Esophagus squamous epithelium (tissue), 5 donors: ENCODE data around the gene SYT9. TPM values are rescaled to one million over a fixed set of nuclear protein-coding genes. Genes with fewer than 3 reads are reported as not detected.

Experiments
- DNase-seq: peaks from one replicate; lab custom pipeline; 2025; lab: John Stamatoyannopoulos, UW
- H3K27ac ChIP-seq, 4 donors: fragments of 200-600 bp; sonication (generic); one replicate each; pipeline ENCODE4 v1.5.1; 2016 to 2019; ENCODE audit warnings: mild to moderate bottlenecking in 1 of 4
- H3K27me3 ChIP-seq, 4 donors: fragments of 200-600 bp; sonication (generic); 1 replicate in 3 of 4; 2 replicates in 1 of 4; pipeline versions ENCODE4 v1.5.1 to v1.6.0; 2017 to 2021; ENCODE audit warnings: antibody characterized with exemption in 1 of 4
- H3K36me3 ChIP-seq, 3 donors: fragments of 200-600 bp; sonication (generic); one replicate each; pipeline ENCODE4 v1.5.1; 2016 to 2019
- H3K4me1 ChIP-seq, 3 donors: fragments of 200-600 bp; sonication (generic); one replicate each; pipeline ENCODE4 v1.5.1; 2017 to 2019
- H3K4me3 ChIP-seq, 4 donors: fragments of 200-600 bp; sonication (generic); 1 replicate in 3 of 4; 2 replicates in 1 of 4; pipeline ENCODE4 v1.5.1; 2016 to 2019; ENCODE audit warnings: mild to moderate bottlenecking in 2 of 4, moderate library complexity in 1 of 4
- H3K9me3 ChIP-seq, 3 donors: fragments of 200-600 bp; sonication (generic); one replicate each; pipeline ENCODE4 v1.5.1; 2016 to 2019
- CTCF ChIP-seq, 6 experiments: fragments of 450-650 bp in 4 of 6; fragments of 200-600 bp in 2 of 6; sonication (generic) in 2 of 6; IDR thresholded peaks; one replicate each; pipeline ENCODE4 v1.5.1; 2016 to 2019; ENCODE audit warnings: antibody characterized with exemption in 6 of 6, mild to moderate bottlenecking in 4 of 6, moderate library complexity in 4 of 6
- POLR2A ChIP-seq, 4 donors: fragments of 450-650 bp; IDR thresholded peaks; one replicate each; pipeline ENCODE4 v1.6.1; 2017; ENCODE audit warnings: antibody characterized with exemption in 4 of 4, mild to moderate bottlenecking in 4 of 4, moderate library complexity in 3 of 4
- WGBS, 2 donors: methylation state at CpG; one replicate each; pipeline ENCODE4 v1.1.5; 2018; 5-methylcytosine and 5-hydroxymethylcytosine counted together
- intact Hi-C: fragments of 100-400 bp; cut with DNase I; formaldehyde crosslinking; loops from one replicate; pipeline ENCODE4 v1.15.0; 2022
- total RNA-seq, 4 donors: library from RNA; depleted of rRNA; stranded (reverse); fragments of >200 nt; gene quantifications; one replicate each; pipeline ENCODE4 v1.1.0, GENCODE V29; 2016
- donor health status: DM: yes; HTN: yes; CAD: no.

The SYT9 gene
- total RNA-seq, 4 donors from 2014 or later = 0.19 TPM; not detected in 3

- Histone ChIP-seq H3K27ac (no peak overlapping the region), H3K4me1 (no peaks in the 10 kb centered on the region), H3K9me3 (no peaks in the 10 kb centered on the region), H3K27me3 (no peaks in the 10 kb centered on the region), H3K4me3 (no peak overlapping the region), H3K36me3 (no peaks in the 10 kb centered on the region)
- no peak for DNase-seq
- 18 to 20% methylated on average over 2 to 3 of the region's 3 CpGs for WGBS, 2 donors
- TF ChIP-seq POLR2A (IDR thresholded peaks at IDR 0.05) (no peak), CTCF (IDR thresholded peaks at IDR 0.05) (no peak)
- intact Hi-C loops = no loop called here
These were observed 60.2 kb downstream of the SYT9 start for GRCh38 chr11:7311903-7312302.

- WGBS, 2 donors = 62 to 70% methylated on average over 4 of the region's 4 CpGs
- Histone ChIP-seq H3K9me3 (no peaks in the 10 kb centered on the region), H3K27ac (no peak overlapping the region), H3K36me3 (no peaks in the 10 kb centered on the region), H3K4me3 (no peak overlapping the region), H3K27me3 (peaks cover 0 to 5% (median 0%) of the 10 kb centered on the region in 4 donors), H3K4me1 (no peaks in the 10 kb centered on the region)
- no peak for TF ChIP-seq CTCF (IDR thresholded peaks at IDR 0.05)
- TF ChIP-seq POLR2A (IDR thresholded peaks at IDR 0.05) = no peak
- intact Hi-C loops = no loop called here
- DNase-seq = no peak
These were observed 63.3 kb downstream of the SYT9 start for GRCh38 chr11:7314811-7315604.

GRCh38 chr11:7319501-7319900 is 67.8 kb downstream of the SYT9 start:
- no peaks in the 10 kb centered on the region for H3K4me1 ChIP-seq
- no peak for TF ChIP-seq CTCF (IDR thresholded peaks at IDR 0.05)
- TF ChIP-seq POLR2A (IDR thresholded peaks at IDR 0.05) = no peak
- no peak overlapping the region for H3K27ac ChIP-seq
- intact Hi-C loops = no loop called here
- no peaks in the 10 kb centered on the region for H3K36me3 ChIP-seq
- DNase-seq = no peak
- no peaks in the 10 kb centered on the region for H3K9me3 ChIP-seq
- peaks cover 0 to 5% (median 0%) of the 10 kb centered on the region in 4 donors for H3K27me3 ChIP-seq
- 53 to 55% methylated on average over 2 of the region's 2 CpGs for WGBS, 2 donors
- H3K4me3 ChIP-seq = no peak overlapping the region

GRCh38 chr11:7320306-7320705 is 68.6 kb downstream of the SYT9 start:
- H3K9me3 ChIP-seq = no peaks in the 10 kb centered on the region
- H3K36me3 ChIP-seq = no peaks in the 10 kb centered on the region
- no peak for DNase-seq
- peaks cover 0 to 5% (median 0%) of the 10 kb centered on the region in 4 donors for H3K27me3 ChIP-seq
- H3K4me3 ChIP-seq = no peak overlapping the region
- no peaks in the 10 kb centered on the region for H3K4me1 ChIP-seq
- TF ChIP-seq CTCF (IDR thresholded peaks at IDR 0.05) (no peak), POLR2A (IDR thresholded peaks at IDR 0.05) (no peak)
- intact Hi-C loops = no loop called here
- H3K27ac ChIP-seq = no peak overlapping the region
